PFSK-1 (cell line): ENCODE measurements around the gene TMEM87B. TPM values are rescaled to one million over a fixed set of nuclear protein-coding genes. Genes with fewer than 3 reads are reported as not detected.

Source experiments
- FOXP2 ChIP-seq: optimal IDR thresholded peaks from 2 replicates; pipeline ENCODE3; 2011; ENCODE audit warnings: borderline replicate concordance, control low read depth, inconsistent platforms; ENCODE audit not compliant: insufficient read depth; ENCODE audit errors: extremely low read length, extremely low read depth
- POLR2AphosphoS5 ChIP-seq: IDR thresholded peaks from 2 replicates; pipeline ENCODE4 v1.6.1; 2012; ENCODE audit warnings: low read depth, mild to moderate bottlenecking, control low read depth, low read length, moderate library complexity
- REST ChIP-seq, 2 experiments: IDR thresholded peaks; 2 replicates each; pipeline versions ENCODE4 v1.6.1 to v1.8.0; 2011 to 2012; ENCODE audit warnings: low read depth in 2 of 2, low read length in 2 of 2, control low read depth in 1 of 2, inconsistent platforms in 1 of 2, mild to moderate bottlenecking in 1 of 2, moderate library complexity in 1 of 2; ENCODE audit not compliant: insufficient read depth in 1 of 2
- SIN3A ChIP-seq: IDR thresholded peaks from 2 replicates; pipeline ENCODE4 v1.6.1; 2012; ENCODE audit warnings: mild to moderate bottlenecking, low read length, moderate library complexity, borderline replicate concordance; ENCODE audit not compliant: insufficient read depth
- TAF1 ChIP-seq: IDR thresholded peaks from 2 replicates; pipeline ENCODE4 v1.6.1; 2012; ENCODE audit warnings: low read length, control low read depth, borderline replicate concordance; ENCODE audit not compliant: insufficient read depth
- polyA plus RNA-seq: library from polyadenylated mRNA; unstranded; fragments of >200 nt; gene quantifications from one replicate; pipeline ENCODE4 v1.2.1, GENCODE V29; 2012; ENCODE audit warnings: low read depth, missing spikeins; ENCODE audit not compliant: insufficient read length

TMEM87B gene
- polyA plus RNA-seq, result 22.0 TPM

- TF ChIP-seq SIN3A (peak; percentile 67; the same call in 1 of the 2 replicates), REST (IDR thresholded peaks at IDR 0.05; ENCODE audit: insufficient read depth in 1 of 2, low read depth in 2 of 2, low read length in 2 of 2) (0 out of 4 replicates have a peak, but pooled peaks of 1 of the 2 experiments have one; percentile 33), POLR2AphosphoS5 (peak; percentile 86), FOXP2 (peak; percentile 63), TAF1 (peak; percentile 93; the same call in 1 of the 2 replicates)
These were observed at the start of gene TMEM87B for GRCh38 chr2:112054847-112055729. Gene TMEM87B, plus strand, starts transcription at chr2:112055269. Its CDS starts 323 bp downstream, at chr2:112055592.

GRCh38 chr2:112005406-112006075 lies 49.5 kb upstream of the TMEM87B start:
- TF ChIP-seq SIN3A, result no peak
- no peak for TF ChIP-seq POLR2AphosphoS5
- TF ChIP-seq TAF1, result no peak
- no peak for TF ChIP-seq REST (IDR thresholded peaks at IDR 0.05; ENCODE audit: insufficient read depth in 1 of 2, low read depth in 2 of 2, low read length in 2 of 2)
- no peak for TF ChIP-seq FOXP2

GRCh38 chr2:112006076-112006410 lies 49.0 kb upstream of the TMEM87B start:
- TF ChIP-seq SIN3A (no peak), FOXP2 (no peak), REST (IDR thresholded peaks at IDR 0.05; ENCODE audit: insufficient read depth in 1 of 2, low read depth in 2 of 2, low read length in 2 of 2) (no peak), TAF1 (no peak), POLR2AphosphoS5 (no peak)

GRCh38 chr2:112007493-112007892 lies 47.6 kb upstream of the TMEM87B start:
- TF ChIP-seq POLR2AphosphoS5, result no peak
- TF ChIP-seq FOXP2, result no peak
- no peak for TF ChIP-seq REST (IDR thresholded peaks at IDR 0.05; ENCODE audit: insufficient read depth in 1 of 2, low read depth in 2 of 2, low read length in 2 of 2)
- no peak for TF ChIP-seq TAF1
- TF ChIP-seq SIN3A, result no peak
